Fibroblast of pulmonary artery (primary cell): ENCODE data around the gene STMN1.

Experiments used
- DNase-seq: peaks from one replicate; pipeline ENCODE4 v3.0.0-alpha.2; 2010; ENCODE audit warnings: low read depth
- H3K4me3 ChIP-seq: replicated peaks from 2 replicates; pipeline ENCODE4 v1.5.1; 2011; ENCODE audit warnings: low read depth, mild to moderate bottlenecking, control low read depth, low read length, moderate library complexity
- CTCF ChIP-seq: IDR thresholded peaks from 2 replicates; pipeline ENCODE4 v1.5.1; 2011; ENCODE audit warnings: mild to moderate bottlenecking, control low read depth, low read length, inconsistent platforms; ENCODE audit errors: missing control alignments

Gene STMN1

GRCh38 chr1:25863486-25864262, 42.5 kb downstream of the STMN1 start:
- DNase-seq: no peak
- no peak for TF ChIP-seq CTCF
- H3K4me3 ChIP-seq: no peak overlapping the region

GRCh38 chr1:25862785-25863485, 43.3 kb downstream of the STMN1 start:
- no peak overlapping the region for H3K4me3 ChIP-seq
- TF ChIP-seq CTCF: no peak
- no peak for DNase-seq

GRCh38 chr1:25861316-25862286, 44.6 kb downstream of the STMN1 start:
- no peak for TF ChIP-seq CTCF
- H3K4me3 ChIP-seq: no peak overlapping the region
- DNase-seq: no peak

- DNase-seq: peak; percentile 89
- no peak for TF ChIP-seq CTCF
- H3K4me3 ChIP-seq: peak within 1 kb of the TSS; percentile 56
Observed at GRCh38 chr1:25858906-25859789, 47.1 kb downstream of the STMN1 start, which contains the start of gene AUNIP. Gene AUNIP, minus strand, starts transcription at chr1:25859457. Its CDS starts 100 bp downstream, at chr1:25859357.

GRCh38 chr1:25858494-25858893, 47.7 kb downstream of the STMN1 start:
- no peak for TF ChIP-seq CTCF
- H3K4me3 ChIP-seq: peak overlapping the region; percentile 56
- no peak for DNase-seq

GRCh38 chr1:25856856-25857255, 49.4 kb downstream of the STMN1 start:
- TF ChIP-seq CTCF: no peak
- DNase-seq: no peak
- no peak overlapping the region for H3K4me3 ChIP-seq
